ENCODE data around the gene CISD1. TPM values are rescaled to one million over a fixed set of nuclear protein-coding genes. Genes with fewer than 3 reads are reported as not detected.
"Not testable (repeated sequence)": the region's sequence is repeated elsewhere in the genome, so short reads cannot be mapped to it uniquely, and the experiment has no call there.

CISD1 gene
- total and polyA plus RNA-seq, 2 experiments from 2014 or later, result 31.7 to 212 TPM

DNA sequence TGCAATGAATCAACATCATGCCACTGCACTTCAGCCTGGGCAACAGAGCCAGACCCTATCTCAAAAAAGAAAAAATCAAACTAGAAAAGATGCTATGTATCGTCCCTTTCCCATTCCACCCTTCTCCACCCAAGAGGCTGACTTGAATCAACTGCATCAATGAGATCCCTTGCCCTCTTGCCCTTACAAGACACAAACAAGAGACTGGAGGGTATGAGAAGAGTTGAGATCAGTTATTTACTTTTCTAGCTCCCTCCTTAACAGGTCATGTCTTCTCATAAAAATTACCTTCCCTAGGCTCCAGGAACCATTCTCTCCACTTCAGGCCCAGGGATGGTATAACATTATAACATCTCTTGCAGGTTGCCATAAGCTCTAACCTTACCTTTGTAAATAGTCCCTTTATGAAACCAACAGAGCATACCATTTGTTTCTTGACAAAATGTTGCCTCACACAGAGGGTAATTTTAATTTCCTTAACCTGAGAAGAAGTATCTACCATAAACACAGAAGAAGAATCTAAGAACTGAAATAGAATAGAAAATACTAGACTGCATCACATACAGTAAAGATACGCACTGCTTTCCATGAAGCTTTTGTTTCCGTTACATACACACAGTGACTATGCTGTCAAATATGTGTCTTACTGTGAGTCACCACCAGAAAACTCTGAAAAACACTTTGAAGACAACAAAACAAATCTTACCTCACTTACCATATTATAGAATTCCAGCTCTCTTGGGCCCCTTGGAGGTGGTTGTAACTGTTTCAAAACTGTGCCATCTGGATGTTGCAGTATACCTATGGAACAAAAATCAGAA lies 31.7 kb upstream of the CISD1 start:
- Histone ChIP-seq H3K27ac (no peak overlapping the region), H3K36me3 (no peaks in the 10 kb centered on the region), H3K27me3 (no peaks in the 10 kb centered on the region), H3K4me1 (ENCODE audit: low read depth) (no peaks in the 10 kb centered on the region), H3K9me3 (ENCODE audit: low read depth) (no peaks in the 10 kb centered on the region), H3K4me3 (no peak overlapping the region)
- TF ChIP-seq, protein P1, sequence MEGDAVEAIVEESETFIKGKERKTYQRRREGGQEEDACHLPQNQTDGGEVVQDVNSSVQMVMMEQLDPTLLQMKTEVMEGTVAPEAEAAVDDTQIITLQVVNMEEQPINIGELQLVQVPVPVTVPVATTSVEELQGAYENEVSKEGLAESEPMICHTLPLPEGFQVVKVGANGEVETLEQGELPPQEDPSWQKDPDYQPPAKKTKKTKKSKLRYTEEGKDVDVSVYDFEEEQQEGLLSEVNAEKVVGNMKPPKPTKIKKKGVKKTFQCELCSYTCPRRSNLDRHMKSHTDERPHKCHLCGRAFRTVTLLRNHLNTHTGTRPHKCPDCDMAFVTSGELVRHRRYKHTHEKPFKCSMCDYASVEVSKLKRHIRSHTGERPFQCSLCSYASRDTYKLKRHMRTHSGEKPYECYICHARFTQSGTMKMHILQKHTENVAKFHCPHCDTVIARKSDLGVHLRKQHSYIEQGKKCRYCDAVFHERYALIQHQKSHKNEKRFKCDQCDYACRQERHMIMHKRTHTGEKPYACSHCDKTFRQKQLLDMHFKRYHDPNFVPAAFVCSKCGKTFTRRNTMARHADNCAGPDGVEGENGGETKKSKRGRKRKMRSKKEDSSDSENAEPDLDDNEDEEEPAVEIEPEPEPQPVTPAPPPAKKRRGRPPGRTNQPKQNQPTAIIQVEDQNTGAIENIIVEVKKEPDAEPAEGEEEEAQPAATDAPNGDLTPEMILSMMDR (IDR thresholded peaks at IDR 0.05; ENCODE audit: low read depth, low read length), result no peak
- peak in 1 of 2 donors; percentile 92 for DNase-seq (ENCODE audit: low read depth in 1 of 2, low spot score in 1 of 2)

DNA sequence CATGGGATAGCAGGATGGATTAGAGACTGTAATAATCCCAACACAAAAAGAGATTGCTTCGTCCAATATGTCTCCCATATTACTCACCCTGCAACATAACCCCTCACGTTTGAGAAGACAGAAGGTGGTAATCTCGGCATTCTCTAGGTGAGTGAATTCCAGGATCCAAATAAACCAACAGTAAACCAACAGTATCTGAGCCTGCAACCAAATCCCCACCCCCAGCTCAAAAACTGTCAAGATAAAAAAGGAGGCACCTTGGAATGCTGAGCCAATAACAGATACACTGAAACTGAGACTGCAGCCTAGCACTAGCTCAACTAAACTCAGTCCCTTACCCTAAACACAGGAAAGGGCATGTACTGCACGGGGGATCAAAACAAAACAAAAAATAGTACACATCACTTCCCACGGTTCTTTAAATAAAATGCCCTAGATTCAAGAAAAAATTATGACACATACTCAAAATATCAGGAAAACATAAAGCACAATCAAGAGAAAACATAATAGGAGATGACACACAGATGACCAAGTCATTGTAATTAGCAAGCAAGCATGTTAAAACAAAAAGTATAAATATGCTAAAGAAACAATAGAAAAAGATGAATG lies 29.3 kb upstream of the CISD1 start:
- H3K27ac ChIP-seq, result no peak overlapping the region
- no peak for DNase-seq (ENCODE audit: low read depth in 1 of 2, low spot score in 1 of 2)
- H3K4me3 ChIP-seq, result no peak overlapping the region
- H3K4me1 ChIP-seq (ENCODE audit: low read depth), result no peaks in the 10 kb centered on the region
- H3K27me3 ChIP-seq, result no peaks in the 10 kb centered on the region
- H3K9me3 ChIP-seq (ENCODE audit: low read depth), result no peaks in the 10 kb centered on the region
- no peaks in the 10 kb centered on the region for H3K36me3 ChIP-seq
- TF ChIP-seq, protein P1 (IDR thresholded peaks at IDR 0.05; ENCODE audit: low read depth, low read length), result no peak

DNA sequence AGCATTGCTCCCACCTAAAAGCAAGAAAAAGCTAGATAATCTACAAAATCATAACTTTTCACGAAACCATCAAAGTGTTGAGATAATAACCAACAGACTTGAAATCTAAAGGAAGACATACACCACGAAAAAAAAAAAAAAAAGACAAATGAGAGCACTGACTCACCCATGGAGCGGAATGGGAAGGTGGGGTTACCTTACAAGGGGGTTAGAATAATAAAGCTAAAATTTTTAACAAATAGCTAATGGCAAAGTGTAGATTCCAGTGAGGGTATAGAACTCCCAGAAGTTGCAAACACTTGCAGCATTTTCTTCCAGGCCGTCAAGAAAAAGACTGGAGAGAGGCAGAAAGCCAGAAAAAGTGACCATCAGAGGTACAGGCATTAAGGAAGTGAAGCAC lies 28.4 kb upstream of the CISD1 start:
- no peaks in the 10 kb centered on the region for H3K4me1 ChIP-seq (ENCODE audit: low read depth)
- no peak overlapping the region for H3K27ac ChIP-seq
- no peak overlapping the region for H3K4me3 ChIP-seq
- H3K36me3 ChIP-seq, result no peaks in the 10 kb centered on the region
- H3K9me3 ChIP-seq (ENCODE audit: low read depth), result no peaks in the 10 kb centered on the region
- TF ChIP-seq, protein P1 (IDR thresholded peaks at IDR 0.05; ENCODE audit: low read depth, low read length), result no peak
- no peaks in the 10 kb centered on the region for H3K27me3 ChIP-seq
- DNase-seq (ENCODE audit: low read depth in 1 of 2, low spot score in 1 of 2), result peak in 1 of 2 donors; percentile 18

DNA sequence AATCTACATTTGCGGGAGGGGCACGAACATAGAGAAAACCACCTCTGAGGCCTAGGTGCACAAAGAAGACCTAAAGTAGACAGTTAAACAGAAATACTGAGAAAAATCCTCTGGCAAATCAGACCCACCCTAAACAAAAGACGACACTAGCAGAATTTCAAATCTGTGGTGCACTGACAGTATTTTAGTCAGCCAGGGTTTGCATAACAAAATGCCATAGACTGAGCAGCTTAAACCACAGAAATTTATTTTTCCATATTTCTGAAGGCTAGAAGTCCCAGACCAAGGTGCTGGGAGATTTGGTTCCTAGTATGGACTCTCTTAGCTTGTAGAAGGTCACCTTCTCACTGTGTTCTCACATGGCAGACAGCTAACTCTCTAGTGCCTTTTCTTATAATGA lies 27.6 kb upstream of the CISD1 start:
- H3K9me3 ChIP-seq (ENCODE audit: low read depth), result no peaks in the 10 kb centered on the region
- H3K4me1 ChIP-seq (ENCODE audit: low read depth), result no peaks in the 10 kb centered on the region
- H3K4me3 ChIP-seq, result no peak overlapping the region
- no peaks in the 10 kb centered on the region for H3K36me3 ChIP-seq
- peak in 1 of 2 donors; percentile 35 for DNase-seq (ENCODE audit: low read depth in 1 of 2, low spot score in 1 of 2)
- no peak overlapping the region for H3K27ac ChIP-seq
- no peaks in the 10 kb centered on the region for H3K27me3 ChIP-seq
- TF ChIP-seq, protein P1 (IDR thresholded peaks at IDR 0.05; ENCODE audit: low read depth, low read length), result no peak

DNA sequence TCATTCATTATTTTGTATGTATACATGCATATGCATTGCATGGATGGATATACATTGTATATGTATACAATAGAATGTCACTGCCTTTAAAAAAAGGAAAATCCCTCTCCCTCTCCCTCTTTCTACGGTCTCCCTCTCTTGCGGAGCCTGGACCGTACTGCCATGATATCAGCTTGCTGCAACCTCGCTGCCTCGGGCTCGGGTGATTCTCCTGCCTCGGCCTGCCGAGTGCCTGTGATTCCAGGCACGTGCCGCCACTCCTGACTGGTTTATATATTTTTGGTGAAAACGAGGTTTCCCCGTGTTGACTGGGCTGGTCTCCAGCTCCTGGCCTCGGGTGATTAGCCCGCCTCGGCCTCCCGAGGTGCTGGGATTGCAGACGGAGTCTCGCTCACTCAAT lies 25.7 kb upstream of the CISD1 start:
- TF ChIP-seq, protein P1 (IDR thresholded peaks at IDR 0.05; ENCODE audit: low read depth, low read length), result no peak
- H3K36me3 ChIP-seq, result no peaks in the 10 kb centered on the region
- DNase-seq (ENCODE audit: low read depth in 1 of 2, low spot score in 1 of 2), result no peak
- no peak overlapping the region for H3K27ac ChIP-seq
- no peaks in the 10 kb centered on the region for H3K4me1 ChIP-seq (ENCODE audit: low read depth)
- no peaks in the 10 kb centered on the region for H3K9me3 ChIP-seq (ENCODE audit: low read depth)
- H3K4me3 ChIP-seq, result no peak overlapping the region
- no peaks in the 10 kb centered on the region for H3K27me3 ChIP-seq

DNA sequence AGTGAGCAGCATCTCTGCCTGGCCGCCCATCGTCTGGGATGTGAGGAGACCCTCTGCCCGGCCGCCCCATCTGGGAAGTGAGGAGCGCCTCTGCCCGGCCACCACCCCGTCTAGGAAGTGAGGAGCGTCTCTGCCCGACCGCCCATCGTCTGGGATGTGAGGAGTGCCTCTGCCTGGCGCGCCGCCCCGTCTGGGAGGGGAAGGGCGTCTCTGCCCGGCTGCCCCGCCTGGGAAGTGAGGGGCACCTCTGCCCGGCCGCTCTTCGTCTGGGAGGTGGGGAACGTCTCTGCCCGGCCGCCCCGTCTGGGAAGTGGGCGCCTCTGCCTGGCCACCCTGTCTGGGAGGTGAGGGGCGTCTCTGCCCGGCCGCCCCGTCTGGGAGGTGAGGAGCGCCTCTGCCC lies 25.2 kb upstream of the CISD1 start:
- not testable (repeated sequence) for H3K4me3 ChIP-seq; H3K36me3 ChIP-seq; H3K4me1 ChIP-seq (ENCODE audit: low read depth); DNase-seq (ENCODE audit: low read depth in 1 of 2, low spot score in 1 of 2); H3K27ac ChIP-seq; H3K27me3 ChIP-seq; H3K9me3 ChIP-seq (ENCODE audit: low read depth)

DNA sequence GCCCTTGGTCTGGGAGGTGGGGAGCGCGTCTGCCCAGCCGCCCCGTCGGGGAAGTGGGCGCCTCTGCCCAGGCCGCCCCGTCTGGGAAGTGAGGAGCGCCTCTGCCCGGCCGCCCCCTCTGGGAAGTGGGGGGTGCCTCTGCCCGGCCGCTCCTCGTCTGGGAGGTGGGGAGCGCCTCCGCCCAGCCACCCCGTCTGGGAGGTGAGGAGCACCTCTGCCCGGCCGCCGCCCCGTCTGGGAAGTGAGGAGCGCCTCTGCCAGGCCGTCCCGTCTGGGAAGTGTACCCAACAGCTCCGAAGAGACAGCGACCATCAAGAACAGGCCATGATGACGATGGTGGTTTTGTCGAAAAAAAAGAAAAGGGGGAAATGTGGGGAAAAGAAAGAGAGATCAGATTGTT lies 24.7 kb upstream of the CISD1 start:
- H3K4me1 ChIP-seq (ENCODE audit: low read depth); DNase-seq (ENCODE audit: low read depth in 1 of 2, low spot score in 1 of 2): not testable (repeated sequence)

DNA sequence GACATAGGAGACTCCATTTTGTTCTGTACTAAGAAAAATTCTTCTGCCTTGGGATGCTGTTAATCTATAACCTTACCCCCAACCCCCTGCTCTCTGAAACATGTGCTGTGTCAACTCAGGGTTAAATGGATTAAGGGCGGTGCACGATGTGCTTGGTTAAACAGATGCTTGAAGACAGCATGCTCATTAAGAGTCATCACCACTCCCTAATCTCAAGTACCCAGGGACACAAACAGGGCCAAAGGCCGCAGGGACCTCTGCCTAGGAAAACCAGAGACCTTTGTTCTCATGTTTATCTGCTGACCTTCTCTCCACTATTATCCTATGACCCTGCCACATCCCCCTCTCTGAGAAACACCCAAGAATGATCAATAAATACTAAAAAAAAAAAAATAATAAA lies 24.3 kb upstream of the CISD1 start:
- not testable (repeated sequence) for H3K4me3 ChIP-seq; H3K9me3 ChIP-seq (ENCODE audit: low read depth); DNase-seq (ENCODE audit: low read depth in 1 of 2, low spot score in 1 of 2); H3K27ac ChIP-seq; H3K36me3 ChIP-seq; H3K4me1 ChIP-seq (ENCODE audit: low read depth); H3K27me3 ChIP-seq

More for the DNA sequence above, 24.7 kb upstream of the CISD1 start:
- H3K27ac ChIP-seq; H3K36me3 ChIP-seq; H3K9me3 ChIP-seq (ENCODE audit: low read depth); H3K27me3 ChIP-seq; H3K4me3 ChIP-seq: not testable (repeated sequence)
